Measurements from ENCODE around the gene TRMT112.

TRMT112 gene

GRCh38 chr11:64321533-64321932 is 4.2 kb upstream of the TRMT112 start:
- TF ChIP-seq CEBPB (IDR thresholded peaks at IDR 0.05), result no peak
- no peak for TF ChIP-seq USF1 (IDR thresholded peaks at IDR 0.05)
- no peak for TF ChIP-seq EP300 (IDR thresholded peaks at IDR 0.05; ENCODE audit: borderline replicate concordance)
- TF ChIP-seq FOXM1 (IDR thresholded peaks at IDR 0.05; ENCODE audit: borderline replicate concordance, low read depth), result no peak
- no peak for TF ChIP-seq TAF1 (IDR thresholded peaks at IDR 0.05; ENCODE audit: low read depth)
- TF ChIP-seq EGR1 (IDR thresholded peaks at IDR 0.05), result no peak
- TF ChIP-seq YY1 (IDR thresholded peaks at IDR 0.05; ENCODE audit: low read depth), result no peak
- TF ChIP-seq NFIC (IDR thresholded peaks at IDR 0.05), result no peak
- TF ChIP-seq REST (IDR thresholded peaks at IDR 0.05; ENCODE audit: low read depth), result no peak
- no peak for TF ChIP-seq MAX (IDR thresholded peaks at IDR 0.05)
- TF ChIP-seq CREB1 (IDR thresholded peaks at IDR 0.05; ENCODE audit: low read depth), result no peak
- TF ChIP-seq TEAD4 (IDR thresholded peaks at IDR 0.05), result no peak
- TF ChIP-seq TCF12 (IDR thresholded peaks at IDR 0.05; ENCODE audit: low read depth), result no peak
- no peak for TF ChIP-seq ZBTB7A (IDR thresholded peaks at IDR 0.05; ENCODE audit: low read depth)

- TF ChIP-seq TEAD4 (IDR thresholded peaks at IDR 0.05), result no peak
- TF ChIP-seq MAX (IDR thresholded peaks at IDR 0.05), result no peak
- no peak for TF ChIP-seq CREB1 (IDR thresholded peaks at IDR 0.05; ENCODE audit: low read depth)
- no peak for TF ChIP-seq TCF12 (IDR thresholded peaks at IDR 0.05; ENCODE audit: low read depth)
- TF ChIP-seq RAD21 (IDR thresholded peaks at IDR 0.05; ENCODE audit: low read depth), result no peak
Observed at GRCh38 chr11:64321026-64321425, 3.7 kb upstream of the TRMT112 start.

- TF ChIP-seq CREB1 (IDR thresholded peaks at IDR 0.05; ENCODE audit: low read depth) (no peak), EGR1 (IDR thresholded peaks at IDR 0.05) (no peak), YY1 (IDR thresholded peaks at IDR 0.05; ENCODE audit: low read depth) (no peak)
Observed at GRCh38 chr11:64320556-64320955, 3.2 kb upstream of the TRMT112 start.

GRCh38 chr11:64318766-64319761 is 1.7 kb upstream of the TRMT112 start:
- no peak for TF ChIP-seq RAD21 (IDR thresholded peaks at IDR 0.05; ENCODE audit: low read depth)
- TF ChIP-seq EGR1 (IDR thresholded peaks at IDR 0.05), result no peak
- TF ChIP-seq YY1 (IDR thresholded peaks at IDR 0.05; ENCODE audit: low read depth), result no peak
- TF ChIP-seq USF1 (IDR thresholded peaks at IDR 0.05), result no peak
- TF ChIP-seq TEAD4 (IDR thresholded peaks at IDR 0.05), result no peak
- TF ChIP-seq EP300 (IDR thresholded peaks at IDR 0.05; ENCODE audit: borderline replicate concordance), result no peak
- TF ChIP-seq TAF1 (IDR thresholded peaks at IDR 0.05; ENCODE audit: low read depth), result no peak
- TF ChIP-seq REST (IDR thresholded peaks at IDR 0.05; ENCODE audit: low read depth), result no peak
- TF ChIP-seq FOXM1 (IDR thresholded peaks at IDR 0.05; ENCODE audit: borderline replicate concordance, low read depth), result no peak
- no peak for TF ChIP-seq MAX (IDR thresholded peaks at IDR 0.05)
- no peak for TF ChIP-seq CEBPB (IDR thresholded peaks at IDR 0.05)
- TF ChIP-seq TCF12 (IDR thresholded peaks at IDR 0.05; ENCODE audit: low read depth), result no peak
- TF ChIP-seq NFIC (IDR thresholded peaks at IDR 0.05), result no peak
- TF ChIP-seq CREB1 (IDR thresholded peaks at IDR 0.05; ENCODE audit: low read depth), result no peak
- TF ChIP-seq ZBTB7A (IDR thresholded peaks at IDR 0.05; ENCODE audit: low read depth), result no peak

- no peak for TF ChIP-seq REST (IDR thresholded peaks at IDR 0.05; ENCODE audit: low read depth)
- no peak for TF ChIP-seq NFIC (IDR thresholded peaks at IDR 0.05)
- TF ChIP-seq CREB1 (IDR thresholded peaks at IDR 0.05; ENCODE audit: low read depth), result no peak
- peak; percentile 85 for TF ChIP-seq CEBPB (IDR thresholded peaks at IDR 0.05)
- TF ChIP-seq YY1 (IDR thresholded peaks at IDR 0.05; ENCODE audit: low read depth), result no peak
- no peak; the same call in 1 of the 2 replicates for TF ChIP-seq TAF1 (IDR thresholded peaks at IDR 0.05; ENCODE audit: low read depth)
- peak; percentile 57; the same call in 1 of the 2 replicates for TF ChIP-seq RAD21 (IDR thresholded peaks at IDR 0.05; ENCODE audit: low read depth)
- TF ChIP-seq EP300 (IDR thresholded peaks at IDR 0.05; ENCODE audit: borderline replicate concordance), result no peak
Observed at GRCh38 chr11:64317961-64318765, 804 bp upstream of the TRMT112 start, which contains the start of gene PRDX5. TSS of gene PRDX5 (plus strand) at chr11:64318121. CDS start at chr11:64318216, 95 bp downstream.

Data from Ishikawa (cell line).